Loucy (cell line): ENCODE measurements around the gene GRIP1.
A peak's percentile ranks its signal among the peaks of the same experiment; 100 is the strongest.

Experiments used
- H2AFZ ChIP-seq: fragments of 200-600 bp; sonication (generic); 2 replicates; pipeline ENCODE4 v1.6.0; 2016; ENCODE audit warnings: antibody characterized with exemption, mild to moderate bottlenecking, low read length, moderate library complexity
- H3F3A ChIP-seq: fragments of 200-600 bp; 2 replicates; pipeline ENCODE4 v1.6.0; 2016; ENCODE audit warnings: antibody characterized with exemption, low read depth, mild to moderate bottlenecking
- H3K27me3 ChIP-seq: fragments of 200-600 bp; sonication (generic); 2 replicates; pipeline ENCODE4 v1.6.1; 2014; ENCODE audit warnings: low read length, mild to moderate bottlenecking; ENCODE audit not compliant: insufficient read depth, poor library complexity, severe bottlenecking
- H3K36me3 ChIP-seq: fragments of 200-600 bp; sonication (generic); 2 replicates; pipeline ENCODE4 v1.6.1; 2016; ENCODE audit warnings: low read length; ENCODE audit not compliant: insufficient read depth
- H3K4me1 ChIP-seq: fragments of 200-600 bp; sonication (generic); 2 replicates; pipeline ENCODE4 v1.5.1; 2014; ENCODE audit warnings: low read length, mild to moderate bottlenecking; ENCODE audit not compliant: insufficient read depth, poor library complexity, severe bottlenecking
- H3K4me2 ChIP-seq: fragments of 200-600 bp; sonication (generic); 2 replicates; pipeline ENCODE4 v1.6.0; 2014; ENCODE audit warnings: antibody characterized with exemption, low read length, low read depth, mild to moderate bottlenecking; ENCODE audit not compliant: poor library complexity, severe bottlenecking
- H3K4me3 ChIP-seq: fragments of 200-600 bp; sonication (generic); 2 replicates; pipeline ENCODE4 v1.5.1; 2014; ENCODE audit warnings: low read length, mild to moderate bottlenecking, mixed read lengths; ENCODE audit not compliant: poor library complexity, severe bottlenecking
- H3K79me2 ChIP-seq: fragments of 200-600 bp; sonication (generic); 2 replicates; pipeline ENCODE4 v1.6.1; 2014; ENCODE audit warnings: low read length; ENCODE audit not compliant: insufficient read depth
- H3K9ac ChIP-seq: fragments of 200-600 bp; sonication (generic); 2 replicates; pipeline ENCODE4 v1.6.0; 2014; ENCODE audit warnings: mild to moderate bottlenecking, low read depth, low read length, moderate library complexity; ENCODE audit not compliant: poor library complexity, severe bottlenecking
- H3K9me2 ChIP-seq: fragments of 200-600 bp; sonication (generic); replicated peaks from 2 replicates; pipeline ENCODE4 v1.6.1; 2016; ENCODE audit warnings: low read depth, low read length, mixed read lengths
- H3K9me3 ChIP-seq: fragments of 200-600 bp; sonication (generic); 2 replicates; pipeline ENCODE4 v1.6.1; 2014; ENCODE audit warnings: mild to moderate bottlenecking, antibody characterized with exemption, low read length, low read depth; ENCODE audit not compliant: insufficient read depth
- H4K20me1 ChIP-seq: fragments of 200-600 bp; sonication (generic); 2 replicates; pipeline ENCODE4 v1.6.0; 2014; ENCODE audit warnings: antibody characterized with exemption, low read length, mild to moderate bottlenecking; ENCODE audit not compliant: insufficient read depth, poor library complexity, severe bottlenecking
- EZH2phosphoT487 ChIP-seq: fragments of 200-600 bp; IDR thresholded peaks from 2 replicates; pipeline ENCODE4 v1.6.1; 2018; ENCODE audit warnings: antibody characterized with exemption, mild to moderate bottlenecking, moderate library complexity, borderline replicate concordance
- TF ChIP-seq, protein P1 (sequence below): fragments of 200-600 bp; sonication (generic); conservative IDR thresholded peaks from 2 replicates; pipeline ENCODE4 v1.5.1; 2014; ENCODE audit warnings: mild to moderate bottlenecking, antibody characterized with exemption, low read length

Gene GRIP1

GRCh38 chr12:66549050-66549389, 129.9 kb downstream of the GRIP1 start:
- Histone ChIP-seq H2AFZ (no peak overlapping the region), H3K9me2 (no peaks in the 10 kb centered on the region), H3K9ac (no peak overlapping the region), H3K27me3 (no peaks in the 10 kb centered on the region), H3K4me2 (no peak overlapping the region), H3K9me3 (no peaks in the 10 kb centered on the region), H3K79me2 (no peaks in the 10 kb centered on the region), H3K36me3 (no peaks in the 10 kb centered on the region), H3K4me1 (no peaks in the 10 kb centered on the region), H3F3A (no peaks in the 10 kb centered on the region), H4K20me1 (no peaks in the 10 kb centered on the region), H3K4me3 (no peak overlapping the region)
- TF ChIP-seq EZH2phosphoT487: no peak
- TF ChIP-seq, protein P1, sequence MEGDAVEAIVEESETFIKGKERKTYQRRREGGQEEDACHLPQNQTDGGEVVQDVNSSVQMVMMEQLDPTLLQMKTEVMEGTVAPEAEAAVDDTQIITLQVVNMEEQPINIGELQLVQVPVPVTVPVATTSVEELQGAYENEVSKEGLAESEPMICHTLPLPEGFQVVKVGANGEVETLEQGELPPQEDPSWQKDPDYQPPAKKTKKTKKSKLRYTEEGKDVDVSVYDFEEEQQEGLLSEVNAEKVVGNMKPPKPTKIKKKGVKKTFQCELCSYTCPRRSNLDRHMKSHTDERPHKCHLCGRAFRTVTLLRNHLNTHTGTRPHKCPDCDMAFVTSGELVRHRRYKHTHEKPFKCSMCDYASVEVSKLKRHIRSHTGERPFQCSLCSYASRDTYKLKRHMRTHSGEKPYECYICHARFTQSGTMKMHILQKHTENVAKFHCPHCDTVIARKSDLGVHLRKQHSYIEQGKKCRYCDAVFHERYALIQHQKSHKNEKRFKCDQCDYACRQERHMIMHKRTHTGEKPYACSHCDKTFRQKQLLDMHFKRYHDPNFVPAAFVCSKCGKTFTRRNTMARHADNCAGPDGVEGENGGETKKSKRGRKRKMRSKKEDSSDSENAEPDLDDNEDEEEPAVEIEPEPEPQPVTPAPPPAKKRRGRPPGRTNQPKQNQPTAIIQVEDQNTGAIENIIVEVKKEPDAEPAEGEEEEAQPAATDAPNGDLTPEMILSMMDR: no peak

DNA sequence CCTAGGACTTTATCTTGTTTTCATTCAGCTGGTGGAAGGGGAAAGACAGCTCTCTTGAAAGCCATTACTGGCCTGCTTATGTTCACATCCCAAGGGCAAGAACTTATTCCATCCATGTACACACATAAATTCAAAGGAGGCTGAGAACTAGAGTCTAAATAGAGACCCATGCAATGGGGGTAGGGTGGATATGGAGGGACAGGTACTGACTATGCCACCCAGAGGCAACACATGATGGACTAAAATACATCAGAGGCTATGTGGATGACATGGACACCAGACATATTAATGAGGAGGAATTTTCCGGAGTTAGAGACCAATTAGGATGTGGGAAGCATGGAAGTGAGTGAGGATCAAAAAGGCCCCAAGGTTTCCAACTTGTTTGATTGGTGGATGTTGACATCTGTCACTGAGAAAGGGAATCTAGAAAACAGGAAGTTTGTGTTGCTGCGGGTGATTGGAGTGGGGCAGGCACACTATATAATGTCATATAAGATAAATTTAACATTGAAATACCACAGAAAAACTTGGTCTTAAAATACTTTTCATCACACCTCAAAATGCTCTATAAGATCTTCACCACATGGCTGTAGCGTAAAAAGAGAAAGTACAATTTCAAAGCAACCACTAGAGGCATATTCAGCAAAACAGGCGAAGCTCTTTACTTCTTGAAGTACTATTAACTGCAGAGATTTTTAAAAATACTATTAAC, 130.4 kb downstream of the GRIP1 start:
- Histone ChIP-seq H3K27me3 (no peaks in the 10 kb centered on the region), H3K36me3 (no peaks in the 10 kb centered on the region), H3K4me2 (no peak overlapping the region), H3K4me3 (no peak overlapping the region), H3K9me2 (no peaks in the 10 kb centered on the region), H3K9ac (no peak overlapping the region), H3K79me2 (no peaks in the 10 kb centered on the region), H3K9me3 (no peaks in the 10 kb centered on the region), H3K4me1 (no peaks in the 10 kb centered on the region), H4K20me1 (no peaks in the 10 kb centered on the region), H2AFZ (no peak overlapping the region), H3F3A (no peaks in the 10 kb centered on the region)
- TF ChIP-seq, protein P1: peak; percentile 55
- no peak for TF ChIP-seq EZH2phosphoT487

DNA sequence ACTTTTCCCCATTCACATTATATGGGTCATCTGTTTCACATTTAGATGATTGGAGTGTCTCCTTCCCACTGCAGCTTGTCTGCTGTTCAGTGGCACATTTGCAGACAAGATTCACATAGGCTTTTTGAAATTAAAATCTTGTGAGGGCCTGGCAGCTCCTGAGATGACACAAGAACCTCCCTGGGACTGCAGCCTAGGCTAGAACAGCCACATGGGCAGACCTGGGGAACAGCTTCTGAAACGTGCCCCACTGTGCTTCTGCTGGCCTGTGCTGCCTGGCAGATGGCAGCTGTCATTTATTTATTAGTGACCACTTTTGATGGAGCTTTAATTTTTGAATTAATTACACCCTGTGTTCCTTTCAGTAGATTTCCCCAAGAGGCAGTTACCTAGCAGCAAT, 137.4 kb downstream of the GRIP1 start:
- Histone ChIP-seq H3K36me3 (no peaks in the 10 kb centered on the region), H2AFZ (no peak overlapping the region), H3K9me2 (no peaks in the 10 kb centered on the region)

More for the DNA sequence above, 137.4 kb downstream of the GRIP1 start:
- no peaks in the 10 kb centered on the region for H3K27me3 ChIP-seq
- H3F3A ChIP-seq: no peaks in the 10 kb centered on the region
- no peaks in the 10 kb centered on the region for H3K4me1 ChIP-seq
- no peaks in the 10 kb centered on the region for H3K79me2 ChIP-seq
- no peak overlapping the region for H3K4me2 ChIP-seq
- H3K9me3 ChIP-seq: no peaks in the 10 kb centered on the region
- H4K20me1 ChIP-seq: no peaks in the 10 kb centered on the region
- H3K4me3 ChIP-seq: no peak overlapping the region
- no peak overlapping the region for H3K9ac ChIP-seq
- TF ChIP-seq, protein P1: no peak
- no peak for TF ChIP-seq EZH2phosphoT487
